Adipocyte (in vitro differentiated cells): ENCODE results near the gene CTAGE9.

Experiments used
- DNase-seq: peaks from one replicate; pipeline ENCODE4 v3.0.0-alpha.2; 2015; ENCODE audit warnings: low read depth
- H3K27me3 ChIP-seq: replicated peaks from 2 replicates; pipeline ENCODE4 v1.7.0; 2013; ENCODE audit warnings: mild to moderate bottlenecking, low read length, moderate library complexity; ENCODE audit not compliant: control insufficient read depth, insufficient read depth
- H3K36me3 ChIP-seq: 2 replicates; pipeline ENCODE4 v1.7.0; 2013; ENCODE audit warnings: low read length, mild to moderate bottlenecking, moderate library complexity; ENCODE audit not compliant: control insufficient read depth, insufficient read depth, severe bottlenecking
- H3K4me1 ChIP-seq: 2 replicates; pipeline ENCODE4 v1.7.0; 2013; ENCODE audit warnings: mild to moderate bottlenecking, low read length, moderate library complexity; ENCODE audit not compliant: control insufficient read depth, insufficient read depth
- H3K4me3 ChIP-seq: 2 replicates; pipeline ENCODE4 v1.7.0; 2013; ENCODE audit warnings: mild to moderate bottlenecking, low read length, moderate library complexity
- H3K9ac ChIP-seq: 2 replicates; pipeline ENCODE4 v1.7.0; 2013; ENCODE audit warnings: mild to moderate bottlenecking, low read length, moderate library complexity
- H3K9me3 ChIP-seq: 2 replicates; pipeline ENCODE4 v1.7.0; 2013; ENCODE audit warnings: mild to moderate bottlenecking, low read length, moderate library complexity; ENCODE audit not compliant: control insufficient read depth

CTAGE9 gene

GRCh38 chr6:131669891-131670290, 40.9 kb downstream of the CTAGE9 start:
- no peak overlapping the region for H3K4me3 ChIP-seq
- no peaks in the 10 kb centered on the region for H3K36me3 ChIP-seq
- H3K27me3 ChIP-seq: no peaks in the 10 kb centered on the region
- peaks cover 6% of the 10 kb centered on the region for H3K4me1 ChIP-seq
- DNase-seq: peak; percentile 42
- no peaks in the 10 kb centered on the region for H3K9me3 ChIP-seq
- no peak overlapping the region for H3K9ac ChIP-seq

- H3K27me3 ChIP-seq: no peaks in the 10 kb centered on the region
- H3K36me3 ChIP-seq: no peaks in the 10 kb centered on the region
- no peak overlapping the region for H3K9ac ChIP-seq
- no peaks in the 10 kb centered on the region for H3K4me1 ChIP-seq
- DNase-seq: no peak
- no peaks in the 10 kb centered on the region for H3K9me3 ChIP-seq
- no peak overlapping the region for H3K4me3 ChIP-seq
Observed at GRCh38 chr6:131663578-131664165, 47.1 kb downstream of the CTAGE9 start.

- H3K9ac ChIP-seq: no peak overlapping the region
- DNase-seq: peak; percentile 6
- no peaks in the 10 kb centered on the region for H3K9me3 ChIP-seq
- H3K4me3 ChIP-seq: no peak overlapping the region
- H3K4me1 ChIP-seq: no peaks in the 10 kb centered on the region
- no peaks in the 10 kb centered on the region for H3K27me3 ChIP-seq
- H3K36me3 ChIP-seq: no peaks in the 10 kb centered on the region
Observed at GRCh38 chr6:131660195-131660594, 50.6 kb downstream of the CTAGE9 start.
